Stimulated activated CD4-positive, alpha-beta T cell treated with anti-CD3 and anti-CD28 coated beads, Interleukin-4, amount 100 ng/mL, for 24 hours (primary cell): Measurements from ENCODE around the gene PCSK5.
"Not testable (repeated sequence)": the region's sequence is repeated elsewhere in the genome, so short reads cannot be mapped to it uniquely, and the experiment has no call there.

ENCODE experiments used
- DNase-seq: peaks from one replicate; pipeline ENCODE4 v3.0.0-alpha.2; 2020

PCSK5 gene

GRCh38 chr9:76333388-76333787 is 442.9 kb downstream of the PCSK5 start:
- no peak for DNase-seq

DNA sequence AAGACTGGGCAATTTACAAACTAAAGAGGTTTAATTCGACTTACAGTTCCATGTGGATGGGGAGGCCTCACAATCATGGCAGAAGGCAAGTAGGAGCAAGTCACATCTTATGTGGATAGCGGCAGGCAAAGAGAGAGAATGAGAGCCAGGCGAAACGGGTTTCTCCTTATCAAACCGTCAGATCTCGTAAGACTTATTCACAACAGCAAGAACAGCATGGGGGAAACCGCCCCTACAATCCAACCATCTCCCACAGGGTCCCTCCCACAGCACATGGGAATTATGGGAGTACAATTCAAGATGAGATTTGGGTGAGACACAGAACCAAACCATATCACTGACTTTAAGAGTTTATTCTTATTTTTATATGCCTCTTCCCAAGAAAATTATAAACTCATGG is 443.5 kb downstream of the PCSK5 start:
- DNase-seq = no peak

DNA sequence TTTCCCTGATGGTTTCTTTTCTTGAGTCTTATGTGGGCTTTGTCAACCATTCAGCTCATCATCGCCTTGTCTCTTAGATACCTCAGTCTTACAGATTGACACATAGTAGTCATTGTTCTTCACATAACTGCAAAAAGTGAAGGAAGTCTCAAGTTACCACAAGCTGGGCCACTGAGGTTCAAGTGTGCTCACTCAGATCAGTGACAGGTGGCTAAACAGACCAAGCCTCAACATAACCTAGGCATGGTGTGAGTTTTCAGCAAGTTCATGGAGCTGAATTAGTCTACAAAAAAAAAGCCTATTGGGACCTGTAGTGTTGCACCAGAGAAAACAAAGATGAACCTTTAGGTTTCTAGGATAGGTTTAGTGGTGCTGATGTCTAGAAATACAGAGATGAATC is 445.6 kb downstream of the PCSK5 start:
- no peak for DNase-seq

DNA sequence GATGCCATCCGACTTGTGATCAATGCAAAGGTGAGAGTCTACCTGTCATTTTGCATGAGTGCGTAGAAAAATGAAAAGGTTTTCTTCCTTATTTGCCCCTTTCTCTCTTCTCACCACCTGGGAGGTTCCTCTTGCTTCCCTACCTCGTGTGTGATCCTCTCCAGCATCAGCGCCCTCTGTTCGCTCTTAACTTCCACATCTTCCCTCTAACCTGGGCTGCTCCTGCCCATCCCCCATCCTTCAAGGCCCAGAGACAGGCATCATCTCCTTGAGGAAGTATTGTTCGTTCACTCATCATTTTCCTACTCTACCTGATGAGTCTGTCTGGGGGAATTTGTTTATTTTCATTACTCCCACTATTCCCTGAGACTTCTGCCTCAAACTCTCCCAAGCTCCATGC is 447.9 kb downstream of the PCSK5 start:
- DNase-seq = no peak

DNA sequence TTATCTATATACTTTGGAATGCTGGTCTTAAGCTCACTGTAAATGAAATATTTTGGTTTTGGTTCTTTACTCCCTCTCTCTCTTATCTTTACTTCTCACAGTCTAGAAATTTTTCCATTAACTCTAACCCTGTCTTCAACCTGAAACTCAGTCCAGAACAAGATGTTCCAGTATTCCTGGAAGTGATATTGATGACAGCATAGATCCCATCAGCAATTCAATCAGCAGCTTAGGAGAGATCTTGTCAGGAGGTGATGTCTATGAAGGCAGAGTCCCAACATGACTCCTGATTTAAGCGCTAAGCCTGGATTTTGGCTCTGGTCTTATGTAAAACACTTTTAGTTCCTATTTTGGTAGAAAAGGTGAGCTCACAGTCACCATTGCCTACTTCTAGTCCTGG is 451.1 kb downstream of the PCSK5 start:
- no peak for DNase-seq

- DNase-seq = no peak
These were observed 451.7 kb downstream of the PCSK5 start for GRCh38 chr9:76342201-76342600.

- no peak for DNase-seq
These were observed 452.4 kb downstream of the PCSK5 start for GRCh38 chr9:76342858-76343257.

- no peak for DNase-seq
These were observed 459.4 kb downstream of the PCSK5 start for GRCh38 chr9:76349865-76350264.

- DNase-seq = no peak
These were observed 460.5 kb downstream of the PCSK5 start for GRCh38 chr9:76351006-76351405.

GRCh38 chr9:76352026-76352620 is 461.6 kb downstream of the PCSK5 start:
- no peak for DNase-seq

- DNase-seq = no peak
These were observed 462.8 kb downstream of the PCSK5 start for GRCh38 chr9:76353280-76353679.

DNA sequence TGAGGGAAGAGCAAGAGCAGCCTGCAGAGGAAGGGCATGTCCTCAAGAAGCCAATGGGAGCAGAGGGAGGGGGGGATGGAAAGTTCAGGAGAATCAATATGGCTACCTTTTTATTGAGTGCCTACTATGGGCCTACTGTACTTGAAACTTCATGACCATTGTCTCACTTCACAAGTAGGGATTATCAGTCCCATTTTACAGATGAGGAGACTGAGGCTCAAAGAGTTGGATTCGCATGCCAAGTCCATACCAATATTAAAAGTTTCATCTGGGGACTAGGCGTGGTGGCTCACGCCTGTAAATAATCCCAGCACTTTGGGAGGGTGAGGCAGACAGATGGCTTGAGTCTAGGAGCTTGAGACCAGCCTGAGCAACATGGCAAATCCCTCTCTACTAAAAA is 463.7 kb downstream of the PCSK5 start:
- DNase-seq = no peak

GRCh38 chr9:76355886-76356285 is 465.4 kb downstream of the PCSK5 start:
- DNase-seq = no peak

GRCh38 chr9:76357555-76357954 is 467.1 kb downstream of the PCSK5 start:
- no peak for DNase-seq

DNA sequence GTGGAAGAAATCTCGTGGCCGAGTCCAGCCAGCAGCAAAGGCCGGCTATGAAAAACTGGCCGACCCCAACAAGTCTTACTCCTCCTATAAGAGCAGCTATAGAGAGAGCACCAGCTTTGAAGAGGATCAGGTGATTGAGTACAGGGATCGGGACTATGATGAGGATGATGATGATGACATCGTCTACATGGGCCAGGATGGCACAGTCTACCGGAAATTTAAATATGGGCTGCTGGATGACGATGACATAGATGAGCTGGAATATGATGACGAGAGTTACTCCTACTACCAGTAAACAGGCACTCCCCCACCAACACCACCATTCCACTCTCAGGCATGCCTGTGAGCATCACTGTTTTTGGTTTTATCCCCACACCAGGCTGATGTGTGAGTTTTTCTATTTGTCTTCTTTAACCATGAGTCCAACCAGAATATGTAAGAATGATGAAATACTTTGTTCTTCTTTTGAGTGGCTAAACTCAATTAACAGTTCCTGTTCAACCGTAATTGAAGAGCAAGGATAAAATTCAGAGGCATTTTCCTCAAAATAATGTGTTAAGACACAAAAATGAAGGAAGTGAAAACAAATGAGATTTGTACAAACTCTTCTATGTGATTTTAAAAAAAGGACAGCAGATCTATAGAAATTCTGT is 468.3 kb downstream of the PCSK5 start:
- DNase-seq = no peak

DNA sequence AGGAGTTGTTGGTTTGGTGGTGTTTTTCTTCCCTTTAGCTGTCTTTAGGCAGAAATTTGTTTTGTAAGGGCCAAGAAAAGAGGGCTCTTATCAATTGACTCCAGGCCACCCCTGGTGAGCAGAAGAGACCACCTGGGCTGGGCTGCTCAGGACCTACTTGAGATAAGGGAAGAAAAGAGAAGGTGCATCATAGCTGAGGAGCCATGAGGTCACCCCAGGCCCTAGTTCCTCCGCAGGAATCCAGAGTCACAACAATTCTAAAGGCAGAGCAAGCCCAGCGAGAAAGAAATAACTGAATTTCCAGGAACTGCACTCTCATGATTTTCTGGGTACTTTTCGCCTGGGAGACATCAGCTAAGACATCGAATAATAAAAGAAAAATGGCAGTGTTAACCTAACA is 468.9 kb downstream of the PCSK5 start:
- DNase-seq = no peak

DNA sequence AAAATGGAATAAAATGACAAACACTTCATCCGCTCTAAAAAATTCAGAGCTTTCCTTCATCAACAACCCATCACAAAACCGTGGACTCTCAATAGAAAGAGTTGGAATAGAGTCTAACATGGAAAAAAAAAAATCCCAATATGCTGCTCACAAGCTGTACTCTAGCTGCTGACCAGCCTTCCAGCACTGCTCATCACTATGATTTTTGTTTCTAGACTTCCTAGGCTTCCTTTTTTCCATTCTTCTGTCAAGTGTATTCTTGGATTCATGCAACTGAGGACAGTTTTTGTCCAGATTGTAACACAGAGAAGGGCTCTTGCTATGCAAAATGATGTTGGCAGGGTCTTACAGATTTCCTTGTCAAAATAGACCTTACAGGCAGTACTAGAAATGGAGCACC is 469.3 kb downstream of the PCSK5 start:
- no peak for DNase-seq

DNA sequence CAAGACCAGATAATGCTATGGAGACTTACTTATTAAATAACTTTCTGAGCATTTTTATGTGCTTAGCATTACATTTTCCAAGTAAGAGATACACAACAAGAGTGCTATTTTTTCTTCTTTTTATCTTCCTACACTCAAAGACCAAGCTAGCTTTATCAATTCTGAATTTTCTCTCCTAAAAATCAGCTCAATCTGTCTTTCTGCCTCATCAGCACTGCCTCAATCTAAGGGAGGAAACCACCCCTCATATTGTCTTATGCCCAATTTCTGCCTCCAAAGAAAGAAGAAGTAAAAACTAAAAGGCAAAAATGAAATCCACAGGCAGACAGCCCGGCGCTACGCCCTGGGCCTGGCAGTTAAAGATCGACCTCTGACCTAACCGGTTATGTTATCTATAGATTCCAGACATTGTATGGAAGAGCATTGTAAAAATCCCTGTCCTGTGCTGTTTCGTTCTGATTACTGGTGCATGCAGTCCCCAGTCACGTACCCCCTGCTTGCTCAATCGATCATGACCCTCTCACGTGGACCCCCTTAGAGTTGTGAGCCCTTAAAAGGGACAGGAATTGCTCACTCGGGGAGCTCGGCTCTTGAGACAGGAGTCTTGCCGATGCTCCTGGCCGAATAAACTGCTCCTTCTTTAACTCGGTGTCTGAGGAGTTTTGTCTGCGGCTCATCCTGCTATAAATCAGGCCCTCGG is 472.0 kb downstream of the PCSK5 start:
- not testable (repeated sequence) for DNase-seq

DNA sequence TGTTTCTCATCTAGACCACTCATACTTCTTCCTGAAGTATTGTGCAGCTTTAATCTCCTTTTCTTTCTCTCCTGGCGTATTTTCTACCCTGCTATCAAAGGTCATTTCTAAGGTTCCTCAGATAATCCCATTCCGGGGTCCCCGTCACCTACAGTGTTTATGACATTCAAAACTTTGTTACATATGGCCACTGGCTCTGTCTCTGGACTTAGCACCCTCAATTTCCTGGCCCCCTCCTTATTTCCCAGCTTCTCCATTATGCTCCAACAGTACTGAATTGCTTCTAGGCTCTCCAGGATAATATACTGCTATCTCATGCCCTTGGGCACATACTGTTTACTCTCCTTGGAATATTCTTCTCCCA is 472.5 kb downstream of the PCSK5 start:
- no peak for DNase-seq

DNA sequence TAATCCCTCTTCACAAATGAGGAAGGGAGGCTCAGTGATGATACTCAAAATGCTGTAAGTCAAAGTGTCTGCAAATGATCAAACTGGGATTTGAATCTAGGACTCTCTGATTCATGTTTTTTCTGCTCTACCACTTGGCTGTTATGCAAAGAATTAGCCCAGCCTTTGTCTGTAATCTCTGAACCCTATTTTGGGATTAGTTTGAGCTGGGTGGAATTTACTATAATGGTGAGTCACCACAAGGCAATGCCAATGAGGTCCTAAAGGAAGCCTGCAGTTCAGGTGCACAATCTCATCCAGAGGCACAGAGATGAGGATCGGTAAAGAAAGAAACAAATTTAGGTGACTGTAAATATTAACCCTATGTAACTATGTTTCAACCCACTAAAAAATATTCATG is 474.6 kb downstream of the PCSK5 start:
- no peak for DNase-seq

DNA sequence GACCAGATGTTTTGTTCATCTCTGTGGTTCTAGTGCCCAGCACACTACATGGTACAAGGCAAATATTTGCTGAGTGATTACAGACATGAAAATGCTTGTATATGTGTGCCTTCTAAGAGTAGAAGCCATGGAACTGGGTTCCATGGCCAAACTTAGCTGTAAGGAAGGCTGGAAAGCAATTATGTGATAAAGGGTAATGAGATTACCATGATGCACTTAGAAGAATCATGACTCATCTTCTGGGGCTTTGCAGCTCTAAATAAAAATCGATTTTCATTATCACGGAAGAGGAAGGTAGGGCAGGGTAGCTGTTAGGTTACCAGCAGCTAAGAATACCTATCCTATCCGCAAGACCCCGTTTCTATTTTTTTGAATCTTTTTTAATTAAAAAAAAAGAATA is 475.8 kb downstream of the PCSK5 start:
- no peak for DNase-seq

DNA sequence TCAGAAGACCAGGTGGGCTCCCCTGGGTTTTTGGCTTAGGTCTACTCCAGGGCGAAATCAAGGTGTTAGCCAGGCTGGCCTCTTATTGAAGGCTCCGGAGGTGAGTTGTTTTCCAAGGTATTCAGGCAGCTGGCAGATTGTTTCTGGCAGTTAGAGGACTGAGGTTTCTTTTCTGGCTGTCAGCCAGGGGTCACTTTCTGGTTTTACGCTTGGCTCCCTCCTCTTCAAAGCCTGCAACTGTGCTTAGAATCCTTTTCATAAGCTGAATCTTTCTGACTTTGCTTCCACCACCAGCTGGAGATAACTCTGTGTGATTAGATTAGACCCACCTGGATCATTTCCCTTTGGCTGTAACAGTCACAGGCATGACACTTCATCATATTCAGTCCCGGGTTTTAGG is 479.1 kb downstream of the PCSK5 start:
- DNase-seq = no peak

DNA sequence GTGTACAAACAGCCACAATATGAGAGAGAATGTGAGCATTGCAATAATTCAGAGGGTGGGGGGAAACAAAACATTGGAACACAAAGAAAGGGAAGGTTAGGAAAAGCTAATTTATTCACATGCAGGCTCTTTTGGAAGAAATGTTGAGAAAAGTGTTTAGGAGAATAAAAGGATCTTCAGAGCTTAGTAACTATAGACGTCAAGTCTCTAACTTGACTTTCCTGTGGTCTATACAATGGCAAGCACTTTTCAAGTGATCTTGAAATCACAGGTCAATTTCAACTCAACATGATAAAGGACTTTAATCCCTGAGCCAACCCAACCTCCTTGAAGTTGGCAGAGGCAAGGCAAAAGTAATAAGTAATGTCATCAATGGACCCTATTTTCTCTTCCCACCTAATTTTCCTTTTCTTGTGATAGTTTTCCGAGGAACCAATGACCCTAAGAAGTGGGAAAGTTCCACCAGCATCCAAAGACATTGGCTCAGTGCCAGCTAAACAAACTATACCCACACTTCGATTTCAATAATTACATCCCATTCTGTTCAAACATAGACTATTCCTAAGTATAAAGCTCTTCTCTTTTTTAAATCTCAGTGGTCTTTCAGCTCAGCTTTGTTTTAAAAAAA is 480.0 kb downstream of the PCSK5 start:
- DNase-seq = no peak

GRCh38 chr9:76371901-76372300 is 481.4 kb downstream of the PCSK5 start:
- no peak for DNase-seq
